ENCODE measurements around the gene F2RL2. TPM values are rescaled to one million over a fixed set of nuclear protein-coding genes. Genes with fewer than 3 reads are reported as not detected.

Gene F2RL2
- total and polyA plus RNA-seq, 3 donors from 2014 or later: 0.20 TPM; not detected in 2

DNA sequence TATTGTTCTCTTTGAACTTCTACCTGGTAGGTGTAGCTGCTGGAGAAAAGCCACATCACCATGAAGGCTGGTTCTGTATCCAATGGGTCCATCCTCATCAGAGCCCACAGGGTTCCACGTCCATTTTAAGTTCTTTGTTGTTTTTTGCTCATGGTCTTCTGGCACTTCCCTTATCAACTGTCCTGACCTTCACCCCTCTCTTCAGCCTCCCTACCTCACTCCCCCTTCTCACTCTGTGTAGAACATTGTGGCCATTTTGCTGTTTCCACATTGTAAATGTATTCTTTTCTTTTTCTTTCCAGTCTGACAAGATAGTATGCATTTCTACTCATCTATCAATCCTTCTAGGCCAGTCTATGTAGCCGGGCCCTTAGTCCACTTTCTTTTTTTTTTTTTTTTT, 44.3 kb upstream of the F2RL2 start:
- Histone ChIP-seq H3K9me3 (no peaks in the 10 kb centered on the region), H3K27me3 (no peaks in the 10 kb centered on the region), H3K27ac (no peak overlapping the region), H3K4me1 (no peaks in the 10 kb centered on the region), H3K4me3 (no peak overlapping the region), H3K36me3 (ENCODE audit: low read depth, missing control alignments) (no peaks in the 10 kb centered on the region)
- TF ChIP-seq CTCF (IDR thresholded peaks at IDR 0.05) (no peak), POLR2A (IDR thresholded peaks at IDR 0.05) (no peak)
- 29 to 46% methylated on average over 2 of the region's 2 CpGs for WGBS, 2 donors
- DNase-seq: peak; percentile 21
- intact Hi-C loops (cut with DNase I; ENCODE audit: low total_unique reads): no loop called here

- intact Hi-C loops (cut with DNase I; ENCODE audit: low total_unique reads): no loop called here
- Histone ChIP-seq H3K4me3 (no peak overlapping the region), H3K36me3 (ENCODE audit: low read depth, missing control alignments) (no peaks in the 10 kb centered on the region), H3K27ac (no peak overlapping the region), H3K27me3 (no peaks in the 10 kb centered on the region), H3K4me1 (no peaks in the 10 kb centered on the region), H3K9me3 (no peaks in the 10 kb centered on the region)
- DNase-seq: no peak
- 88% methylated on average over 6 of the region's 6 CpGs for WGBS, 2 donors
- no peak for TF ChIP-seq POLR2A (IDR thresholded peaks at IDR 0.05)
- TF ChIP-seq CTCF (IDR thresholded peaks at IDR 0.05): no peak
Observed at GRCh38 chr5:76664079-76664478, 40.9 kb upstream of the F2RL2 start.

DNA sequence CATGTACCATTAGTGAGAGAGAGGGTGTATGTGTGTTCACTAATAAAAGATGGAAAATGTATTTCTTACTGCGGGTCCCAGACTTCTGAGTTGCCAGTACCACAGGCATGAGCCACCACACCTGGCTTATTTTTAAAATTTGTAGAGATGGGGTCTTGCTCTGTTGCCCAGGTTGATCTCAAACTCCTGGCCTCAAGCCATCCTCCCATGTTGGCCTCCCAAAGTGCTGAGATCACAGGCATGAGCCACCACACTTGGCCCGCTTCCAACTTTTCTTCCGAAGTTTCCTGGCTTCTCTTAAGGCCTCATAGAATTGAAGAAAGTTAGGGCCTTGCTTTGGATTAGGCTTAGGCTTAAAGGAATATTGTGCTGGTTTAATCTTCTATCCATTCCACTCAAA, 40.4 kb upstream of the F2RL2 start:
- WGBS, 2 donors: 85 to 87% methylated on average over 3 of the region's 3 CpGs
- no peaks in the 10 kb centered on the region for H3K4me1 ChIP-seq
- H3K27me3 ChIP-seq: no peaks in the 10 kb centered on the region
- intact Hi-C loops (cut with DNase I; ENCODE audit: low total_unique reads): no loop called here
- no peaks in the 10 kb centered on the region for H3K9me3 ChIP-seq
- DNase-seq: no peak
- H3K4me3 ChIP-seq: no peak overlapping the region
- H3K36me3 ChIP-seq (ENCODE audit: low read depth, missing control alignments): no peaks in the 10 kb centered on the region
- TF ChIP-seq CTCF (IDR thresholded peaks at IDR 0.05) (no peak), POLR2A (IDR thresholded peaks at IDR 0.05) (no peak)
- H3K27ac ChIP-seq: no peak overlapping the region

DNA sequence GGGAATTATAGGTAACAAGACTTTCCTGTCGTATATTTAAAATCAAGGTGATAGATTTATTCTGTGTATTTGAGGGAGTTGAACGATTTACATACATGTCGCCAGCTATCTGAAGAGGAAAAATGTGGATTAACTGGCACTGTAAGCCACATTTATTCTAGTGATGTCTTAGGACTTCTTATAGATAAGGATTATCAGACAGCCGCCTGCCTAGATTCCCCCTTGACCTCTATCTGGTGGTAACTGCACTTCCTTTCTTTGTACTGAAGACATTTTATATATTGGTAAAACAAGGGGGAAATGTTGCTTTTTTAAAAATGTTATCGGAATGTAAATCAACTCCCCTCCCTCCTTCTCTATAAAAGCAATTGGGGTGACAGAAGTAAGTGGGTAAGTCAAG, 39.3 kb upstream of the F2RL2 start:
- no peaks in the 10 kb centered on the region for H3K27me3 ChIP-seq
- 71 to 81% methylated on average over 5 of the region's 5 CpGs for WGBS, 2 donors
- no peaks in the 10 kb centered on the region for H3K36me3 ChIP-seq (ENCODE audit: low read depth, missing control alignments)
- DNase-seq: no peak
- TF ChIP-seq CTCF (IDR thresholded peaks at IDR 0.05) (no peak), POLR2A (IDR thresholded peaks at IDR 0.05) (no peak)
- no peaks in the 10 kb centered on the region for H3K9me3 ChIP-seq
- intact Hi-C loops (cut with DNase I; ENCODE audit: low total_unique reads): no loop called here
- no peak overlapping the region for H3K27ac ChIP-seq
- no peak overlapping the region for H3K4me3 ChIP-seq
- no peaks in the 10 kb centered on the region for H3K4me1 ChIP-seq

DNA sequence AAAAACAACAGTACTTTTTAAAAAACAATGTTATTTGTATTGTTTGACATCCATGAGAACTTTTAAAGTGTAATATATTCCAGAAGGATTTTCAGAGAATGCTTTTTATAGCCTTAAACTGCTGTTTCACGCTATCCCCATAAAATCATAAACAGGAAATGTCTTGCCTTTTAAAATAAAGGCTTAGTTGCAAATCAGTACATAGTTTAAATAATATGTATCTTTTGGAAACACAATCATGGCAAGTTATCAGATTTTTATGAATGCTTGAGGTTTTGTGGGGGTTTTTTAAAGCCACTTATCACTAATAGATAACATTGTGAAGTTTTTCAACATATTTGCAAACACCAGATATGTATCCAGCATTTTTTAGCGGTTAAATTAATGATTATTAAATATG, 37.2 kb upstream of the F2RL2 start:
- no peaks in the 10 kb centered on the region for H3K36me3 ChIP-seq (ENCODE audit: low read depth, missing control alignments)
- intact Hi-C loops (cut with DNase I; ENCODE audit: low total_unique reads): no loop called here
- DNase-seq: no peak
- 40 to 41% methylated on average over 2 of the region's 2 CpGs for WGBS, 2 donors
- no peaks in the 10 kb centered on the region for H3K27me3 ChIP-seq
- H3K4me3 ChIP-seq: no peak overlapping the region
- H3K9me3 ChIP-seq: no peaks in the 10 kb centered on the region
- H3K4me1 ChIP-seq: no peaks in the 10 kb centered on the region
- TF ChIP-seq CTCF (IDR thresholded peaks at IDR 0.05): no peak
- no peak for TF ChIP-seq POLR2A (IDR thresholded peaks at IDR 0.05)
- H3K27ac ChIP-seq: no peak overlapping the region

Measured in testis (tissue), 3 donors.